LNCaP clone FGC (cell line): ENCODE data around the gene MACO1.
"Not testable (repeated sequence)": the region's sequence is repeated elsewhere in the genome, so short reads cannot be mapped to it uniquely, and the experiment has no call there.

Experiments used
- DNase-seq: peaks from one replicate; pipeline ENCODE4 v3.0.0-alpha.2; 2011; ENCODE audit warnings: low read depth
- H3K4me3 ChIP-seq: 2 replicates; pipeline ENCODE4 v1.5.1; 2011; ENCODE audit warnings: mild to moderate bottlenecking, low read depth, low read length, control low read depth
- TF ChIP-seq, protein P1 (sequence below): IDR thresholded peaks from 2 replicates; pipeline ENCODE4 v1.5.1; 2012; ENCODE audit warnings: mild to moderate bottlenecking; ENCODE audit not compliant: control insufficient read depth, insufficient read depth; ENCODE audit errors: extremely low read depth

The MACO1 gene

DNA sequence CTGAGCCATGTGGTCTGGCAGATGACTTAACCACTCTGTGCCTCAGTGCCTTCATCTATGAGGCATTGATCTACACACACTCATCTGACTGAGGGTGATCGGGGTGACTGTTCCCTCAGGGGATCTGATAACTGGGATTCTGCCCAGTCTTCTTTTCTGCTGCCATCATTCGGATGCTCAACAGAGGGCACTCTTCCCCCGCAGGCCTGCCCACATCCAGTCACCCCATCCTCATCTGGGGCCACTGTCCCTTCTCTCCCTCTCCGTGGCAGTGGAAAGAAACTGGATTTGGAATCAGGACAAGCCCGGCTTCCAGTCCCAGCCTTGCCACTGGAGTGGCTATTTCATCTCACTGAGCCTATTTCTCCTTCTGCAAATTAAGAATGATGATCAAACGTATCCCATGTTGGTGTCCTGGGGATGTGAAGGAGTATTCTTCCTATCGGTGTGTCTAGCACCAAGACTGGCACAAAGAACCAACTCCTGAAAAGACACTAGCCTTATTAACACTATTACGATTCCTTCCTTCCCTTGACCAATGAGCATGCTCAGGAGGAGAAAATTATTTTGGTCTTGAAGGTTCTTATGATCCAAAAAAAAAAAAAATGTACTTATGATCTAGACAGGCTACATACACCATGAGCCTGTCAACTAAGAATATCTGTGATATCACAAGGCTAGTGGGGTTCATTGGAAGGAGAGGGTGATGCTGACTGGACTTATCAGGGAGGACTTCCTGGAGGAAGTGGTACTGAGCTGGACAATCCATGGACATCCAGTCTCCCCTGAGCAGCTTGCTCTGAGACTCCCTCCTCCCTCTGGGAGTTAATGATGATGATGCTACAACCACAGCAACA, 27.5 kb upstream of the MACO1 start:
- TF ChIP-seq, protein P1, sequence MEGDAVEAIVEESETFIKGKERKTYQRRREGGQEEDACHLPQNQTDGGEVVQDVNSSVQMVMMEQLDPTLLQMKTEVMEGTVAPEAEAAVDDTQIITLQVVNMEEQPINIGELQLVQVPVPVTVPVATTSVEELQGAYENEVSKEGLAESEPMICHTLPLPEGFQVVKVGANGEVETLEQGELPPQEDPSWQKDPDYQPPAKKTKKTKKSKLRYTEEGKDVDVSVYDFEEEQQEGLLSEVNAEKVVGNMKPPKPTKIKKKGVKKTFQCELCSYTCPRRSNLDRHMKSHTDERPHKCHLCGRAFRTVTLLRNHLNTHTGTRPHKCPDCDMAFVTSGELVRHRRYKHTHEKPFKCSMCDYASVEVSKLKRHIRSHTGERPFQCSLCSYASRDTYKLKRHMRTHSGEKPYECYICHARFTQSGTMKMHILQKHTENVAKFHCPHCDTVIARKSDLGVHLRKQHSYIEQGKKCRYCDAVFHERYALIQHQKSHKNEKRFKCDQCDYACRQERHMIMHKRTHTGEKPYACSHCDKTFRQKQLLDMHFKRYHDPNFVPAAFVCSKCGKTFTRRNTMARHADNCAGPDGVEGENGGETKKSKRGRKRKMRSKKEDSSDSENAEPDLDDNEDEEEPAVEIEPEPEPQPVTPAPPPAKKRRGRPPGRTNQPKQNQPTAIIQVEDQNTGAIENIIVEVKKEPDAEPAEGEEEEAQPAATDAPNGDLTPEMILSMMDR = 0 out of 2 replicates have a peak, but pooled peaks have one; percentile 4
- H3K4me3 ChIP-seq, DNase-seq: not testable (repeated sequence)

DNA sequence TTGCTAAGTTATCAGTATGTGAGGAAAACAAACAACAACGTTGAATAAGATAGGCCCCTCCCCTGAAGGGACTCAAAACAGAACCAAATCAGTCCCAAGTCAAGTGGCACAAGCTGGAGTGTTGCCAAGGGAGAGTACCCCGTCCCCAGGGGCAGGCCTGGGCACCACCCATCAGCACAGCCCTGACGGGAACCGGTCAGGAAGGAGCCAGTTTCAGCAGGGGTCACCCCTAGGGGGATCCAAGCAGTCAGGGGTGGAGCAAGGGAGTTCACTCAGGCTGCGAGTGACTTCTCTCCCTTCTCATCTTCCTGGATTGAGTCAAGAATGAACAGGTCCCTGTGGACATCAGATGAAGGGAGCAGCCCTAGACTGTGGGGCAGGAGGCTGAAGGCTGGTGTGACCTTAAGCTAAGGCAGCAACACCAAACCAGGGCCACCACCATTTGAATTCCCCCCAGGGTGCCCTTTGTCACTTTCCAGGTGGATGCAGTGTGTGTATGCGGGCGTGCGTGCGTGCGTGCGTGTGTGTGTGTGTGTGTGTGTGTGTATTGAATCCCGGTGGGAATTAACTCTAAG, 24.9 kb upstream of the MACO1 start:
- not testable (repeated sequence) for DNase-seq, H3K4me3 ChIP-seq

DNA sequence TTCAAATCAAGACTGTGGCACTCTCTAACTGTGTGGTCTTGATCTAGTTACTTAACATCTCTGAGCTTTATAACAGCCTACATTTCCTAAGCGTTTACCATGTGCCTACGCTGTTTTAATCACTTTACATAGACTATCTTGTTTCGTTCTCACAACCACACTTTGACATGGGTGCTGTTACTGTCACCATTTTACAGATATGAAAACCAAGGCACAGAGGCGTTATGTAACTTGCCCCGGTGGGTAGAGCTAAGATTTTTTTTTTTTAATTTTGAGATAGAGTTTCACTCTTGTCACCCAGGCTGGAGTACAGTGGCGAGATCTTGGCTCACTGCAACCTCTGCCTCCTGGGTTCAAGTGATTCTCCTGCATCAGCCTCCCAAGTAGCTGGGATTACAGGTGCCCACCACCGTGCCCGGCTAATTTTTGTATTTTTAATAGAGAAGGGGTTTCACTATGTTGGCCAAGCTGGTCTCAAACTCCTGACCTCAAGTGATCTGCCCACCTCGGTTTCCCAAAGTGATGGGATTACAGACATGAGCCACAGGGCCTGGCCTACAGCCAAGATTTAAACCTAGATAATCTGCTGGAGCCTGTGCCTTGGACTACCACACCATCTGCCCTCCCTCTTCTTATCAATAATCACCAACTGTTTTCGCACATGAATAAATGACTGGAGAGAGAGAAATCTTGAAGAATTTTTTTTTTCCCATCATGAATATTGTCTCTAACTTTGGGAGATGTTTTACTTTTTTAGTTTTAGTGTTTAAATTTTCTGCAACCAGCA, 20.9 kb upstream of the MACO1 start:
- DNase-seq, H3K4me3 ChIP-seq: not testable (repeated sequence)

GRCh38 chr1:25412872-25413623, 17.6 kb upstream of the MACO1 start:
- not testable (repeated sequence) for H3K4me3 ChIP-seq, DNase-seq

DNA sequence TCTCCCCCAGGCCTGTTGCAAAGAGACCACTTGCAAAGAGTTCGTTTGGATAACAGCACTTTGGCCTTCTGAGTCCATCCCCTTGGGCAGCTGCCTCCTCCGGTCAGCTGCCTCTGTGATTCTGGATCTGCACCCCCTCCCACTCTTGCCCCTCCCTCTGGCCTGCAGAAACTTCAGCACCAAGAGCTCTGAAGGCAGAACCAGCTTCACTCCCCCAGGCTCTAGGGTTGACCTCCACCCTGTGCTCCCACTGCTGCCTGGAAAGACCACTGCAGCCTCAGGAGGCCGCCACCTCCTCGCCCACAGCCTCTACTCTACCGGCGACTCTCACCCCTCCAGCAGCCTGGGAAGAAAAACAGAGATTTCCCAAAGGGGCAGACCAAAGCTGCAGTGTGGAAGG, 16.5 kb upstream of the MACO1 start:
- DNase-seq, H3K4me3 ChIP-seq: not testable (repeated sequence)

- not testable (repeated sequence) for DNase-seq, H3K4me3 ChIP-seq
These were observed 16.1 kb upstream of the MACO1 start for GRCh38 chr1:25414578-25414977.

DNA sequence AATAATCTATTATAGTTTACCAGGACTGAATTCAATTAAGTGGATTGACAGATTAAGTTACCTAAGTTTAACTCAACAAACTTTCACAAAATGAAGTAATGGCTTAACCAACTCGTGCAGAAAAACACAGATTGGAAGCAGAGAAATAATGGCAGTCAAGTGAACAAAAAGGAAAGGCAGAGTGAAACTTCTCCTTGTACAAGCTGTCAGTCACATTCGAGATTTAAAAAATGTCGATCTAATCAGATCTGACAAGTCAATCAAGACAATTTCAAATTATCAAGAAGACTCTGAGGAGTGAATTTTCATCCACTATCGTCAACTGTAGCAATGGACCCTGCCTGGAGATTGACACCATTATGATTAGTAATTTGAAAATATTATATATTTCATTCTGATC, 13.4 kb upstream of the MACO1 start:
- not testable (repeated sequence) for H3K4me3 ChIP-seq, DNase-seq

DNA sequence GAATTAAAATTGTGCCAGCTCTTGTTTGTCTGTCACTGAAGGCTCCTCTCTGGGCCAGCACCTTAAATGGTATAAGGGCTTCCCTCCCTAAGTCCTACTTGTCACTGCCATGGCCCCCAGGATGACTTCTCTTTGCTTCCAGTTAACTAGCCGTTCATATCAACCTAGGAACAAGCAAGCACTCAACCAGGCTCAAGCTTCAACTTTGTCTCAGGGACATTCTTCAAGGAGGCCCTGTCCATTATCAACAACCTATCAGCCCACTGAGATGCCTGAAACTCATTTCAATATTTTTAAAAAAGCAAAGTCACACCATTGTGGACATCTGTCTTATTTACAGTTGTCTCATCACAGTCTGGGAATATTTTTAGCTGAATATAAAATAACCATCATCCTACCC, 11.4 kb upstream of the MACO1 start:
- H3K4me3 ChIP-seq, DNase-seq: not testable (repeated sequence)

- not testable (repeated sequence) for H3K4me3 ChIP-seq, DNase-seq
These were observed 10.0 kb upstream of the MACO1 start, which contains the start of gene RHCE for GRCh38 chr1:25420715-25421114. Gene RHCE, minus strand, starts transcription at chr1:25420825. Its CDS starts 39 bp downstream, at chr1:25420786.

DNA sequence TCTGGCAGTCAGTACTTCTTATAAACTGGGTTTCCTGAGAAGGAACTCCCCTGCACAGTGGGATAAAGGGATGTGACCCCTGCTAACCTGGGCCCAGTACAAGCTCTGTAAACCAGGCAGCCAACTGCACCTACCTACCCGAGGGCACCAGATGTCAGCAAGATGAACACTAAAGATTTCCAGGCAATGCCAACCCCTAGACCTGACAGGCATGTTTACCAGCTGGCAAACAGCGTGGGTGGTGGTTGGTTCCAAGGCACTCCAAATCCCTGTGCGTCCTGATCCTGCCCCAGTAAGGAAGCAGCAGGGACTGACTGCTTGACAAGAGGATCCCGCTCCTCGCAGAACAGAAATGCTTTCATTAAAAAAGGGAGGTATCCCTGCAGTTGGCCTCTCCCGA, 7.5 kb upstream of the MACO1 start:
- DNase-seq = peak; percentile 78
- not testable (repeated sequence) for H3K4me3 ChIP-seq

DNA sequence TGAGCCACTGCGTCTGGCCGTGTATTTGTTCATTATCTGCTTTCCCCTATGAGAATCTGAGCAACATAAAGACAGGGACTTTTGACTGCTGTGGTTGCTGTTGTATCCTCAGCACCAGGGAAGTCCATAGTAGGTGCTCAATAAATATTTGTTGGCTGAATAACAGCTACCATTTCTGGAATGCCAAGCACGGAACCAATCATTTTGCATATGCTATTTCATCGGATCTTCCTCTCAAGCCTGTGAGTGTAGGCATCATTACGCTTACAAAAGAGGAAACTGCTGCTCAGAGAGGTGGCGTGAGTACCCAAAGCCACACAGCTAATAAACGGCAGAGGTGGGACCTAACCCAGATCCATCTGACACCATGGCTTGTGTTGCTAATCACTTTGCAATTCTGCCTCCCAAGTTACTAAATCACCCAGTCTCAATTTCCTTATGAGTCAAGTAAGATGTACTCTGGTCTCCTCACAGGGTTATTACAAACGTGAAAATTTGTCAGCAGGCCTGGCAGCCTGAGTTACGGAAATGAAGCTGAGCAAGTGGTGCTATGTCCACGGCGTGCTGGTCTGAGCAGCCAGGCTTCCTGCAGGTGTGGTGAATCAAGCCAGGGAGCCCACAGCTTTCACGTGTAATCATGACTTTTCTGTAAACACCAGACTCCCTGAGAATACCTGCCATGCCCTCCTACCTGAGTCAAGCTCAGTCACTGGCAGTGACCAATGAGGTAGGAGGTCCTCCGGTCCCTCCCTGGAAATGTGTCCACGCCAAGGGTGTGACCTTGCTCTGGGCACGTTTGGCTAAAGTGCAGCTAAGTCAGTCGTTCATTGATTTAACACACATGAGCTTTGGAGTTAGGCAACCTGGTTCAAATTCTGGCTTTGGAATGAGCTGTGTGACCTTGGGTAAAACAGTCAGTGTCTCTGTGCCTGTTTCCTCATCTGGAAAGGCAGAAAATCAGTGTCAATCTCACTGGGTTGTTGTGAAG, 5.3 kb upstream of the MACO1 start:
- no peak overlapping the region for H3K4me3 ChIP-seq
- DNase-seq = no peak
- TF ChIP-seq, protein P1 = no peak
